ENCODE results near the gene RWDD2A.

- TF ChIP-seq EZH2phosphoT487 (IDR thresholded peaks at IDR 0.05; ENCODE audit: borderline replicate concordance, low read depth, low read length): no peak
- no peak for TF ChIP-seq CTCF (conservative IDR thresholded peaks at IDR 0.05; ENCODE audit: low read length)
These were observed 2.5 kb upstream of the RWDD2A start for GRCh38 chr6:83190626-83191025.

Data from OCI-LY7 (cell line).